Subcutaneous adipose tissue (tissue), 4 donors: Measurements from ENCODE around the gene CASK. TPM values are rescaled to one million over a fixed set of nuclear protein-coding genes. Genes with fewer than 3 reads are reported as not detected.

ENCODE experiments used
- total RNA-seq, 4 donors: library from RNA; depleted of rRNA; stranded (reverse); fragments of >200 nt; gene quantifications; one replicate each; pipeline ENCODE4 v1.1.0, GENCODE V29; 2016
- TF ChIP-seq, protein P1 (sequence below): fragments of 450-650 bp; IDR thresholded peaks from one replicate; pipeline ENCODE4 v1.5.1; 2016; ENCODE audit warnings: low read depth, mild to moderate bottlenecking, control low read depth, antibody characterized with exemption, moderate library complexity

CASK gene
- total RNA-seq, 4 donors from 2014 or later, result 27.4 to 48.1 (median 32.5) TPM

GRCh38 chrX:41482154-41482850, 441.1 kb downstream of the CASK start:
- TF ChIP-seq, protein P1, sequence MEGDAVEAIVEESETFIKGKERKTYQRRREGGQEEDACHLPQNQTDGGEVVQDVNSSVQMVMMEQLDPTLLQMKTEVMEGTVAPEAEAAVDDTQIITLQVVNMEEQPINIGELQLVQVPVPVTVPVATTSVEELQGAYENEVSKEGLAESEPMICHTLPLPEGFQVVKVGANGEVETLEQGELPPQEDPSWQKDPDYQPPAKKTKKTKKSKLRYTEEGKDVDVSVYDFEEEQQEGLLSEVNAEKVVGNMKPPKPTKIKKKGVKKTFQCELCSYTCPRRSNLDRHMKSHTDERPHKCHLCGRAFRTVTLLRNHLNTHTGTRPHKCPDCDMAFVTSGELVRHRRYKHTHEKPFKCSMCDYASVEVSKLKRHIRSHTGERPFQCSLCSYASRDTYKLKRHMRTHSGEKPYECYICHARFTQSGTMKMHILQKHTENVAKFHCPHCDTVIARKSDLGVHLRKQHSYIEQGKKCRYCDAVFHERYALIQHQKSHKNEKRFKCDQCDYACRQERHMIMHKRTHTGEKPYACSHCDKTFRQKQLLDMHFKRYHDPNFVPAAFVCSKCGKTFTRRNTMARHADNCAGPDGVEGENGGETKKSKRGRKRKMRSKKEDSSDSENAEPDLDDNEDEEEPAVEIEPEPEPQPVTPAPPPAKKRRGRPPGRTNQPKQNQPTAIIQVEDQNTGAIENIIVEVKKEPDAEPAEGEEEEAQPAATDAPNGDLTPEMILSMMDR, result no peak

DNA sequence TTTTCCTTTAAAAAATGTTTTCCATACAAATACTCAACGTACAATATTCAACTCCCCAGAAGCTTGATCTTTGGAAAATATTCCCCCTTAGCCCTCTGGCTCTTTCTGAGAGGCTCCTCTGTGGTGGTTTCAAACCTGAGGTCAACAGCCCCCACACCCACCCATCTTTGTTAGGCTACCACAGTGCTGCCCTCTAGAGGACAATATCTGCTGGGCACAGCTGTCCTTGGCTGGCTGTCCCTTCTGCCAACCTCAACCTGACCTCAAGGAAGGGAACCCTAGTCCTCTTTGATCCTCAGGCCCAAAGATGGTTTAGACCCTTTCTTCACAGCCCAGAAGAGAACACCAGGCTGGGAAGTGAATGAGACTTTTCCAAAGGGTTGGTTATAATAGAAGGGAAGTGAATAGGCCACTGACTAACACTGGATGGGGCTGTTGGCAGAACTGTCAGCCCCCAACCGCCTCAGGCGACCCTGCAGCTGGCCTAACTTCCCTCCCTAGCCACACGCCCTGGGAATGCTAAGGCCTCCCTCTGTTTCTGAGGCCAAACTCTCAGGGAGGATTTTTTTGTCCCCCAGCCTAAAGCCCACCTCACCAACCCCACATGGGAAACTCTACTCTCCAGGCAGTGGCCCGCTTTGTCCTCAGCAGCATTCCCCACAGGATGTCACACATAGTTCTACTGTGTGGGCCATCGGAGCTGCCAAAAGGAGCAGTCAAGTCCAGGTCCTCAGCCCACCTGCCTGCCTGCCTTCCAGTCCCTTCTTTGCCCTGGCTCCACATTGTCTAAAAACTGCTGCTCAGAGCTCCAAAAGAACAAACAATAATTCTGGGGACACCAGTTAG, 441.9 kb downstream of the CASK start:
- TF ChIP-seq, protein P1, result no peak

- TF ChIP-seq, protein P1, result no peak
Measured at GRCh38 chrX:41480508-41481260, 442.7 kb downstream of the CASK start.

GRCh38 chrX:41478381-41478911, 444.9 kb downstream of the CASK start:
- TF ChIP-seq, protein P1, result no peak

GRCh38 chrX:41475591-41476241, 447.6 kb downstream of the CASK start:
- TF ChIP-seq, protein P1, result no peak

GRCh38 chrX:41475191-41475590, 448.2 kb downstream of the CASK start:
- TF ChIP-seq, protein P1, result no peak
